GM18502 (cell line): ENCODE measurements around the gene HOXD3.

ENCODE experiments used
- ATAC-seq: cut with Tn5 transposase; IDR thresholded peaks from one replicate; pipeline ENCODE4 v1.9.1; 2021; ENCODE audit warnings: mild to moderate bottlenecking; ENCODE audit not compliant: unreplicated experiment, poor library complexity

HOXD3 gene

DNA sequence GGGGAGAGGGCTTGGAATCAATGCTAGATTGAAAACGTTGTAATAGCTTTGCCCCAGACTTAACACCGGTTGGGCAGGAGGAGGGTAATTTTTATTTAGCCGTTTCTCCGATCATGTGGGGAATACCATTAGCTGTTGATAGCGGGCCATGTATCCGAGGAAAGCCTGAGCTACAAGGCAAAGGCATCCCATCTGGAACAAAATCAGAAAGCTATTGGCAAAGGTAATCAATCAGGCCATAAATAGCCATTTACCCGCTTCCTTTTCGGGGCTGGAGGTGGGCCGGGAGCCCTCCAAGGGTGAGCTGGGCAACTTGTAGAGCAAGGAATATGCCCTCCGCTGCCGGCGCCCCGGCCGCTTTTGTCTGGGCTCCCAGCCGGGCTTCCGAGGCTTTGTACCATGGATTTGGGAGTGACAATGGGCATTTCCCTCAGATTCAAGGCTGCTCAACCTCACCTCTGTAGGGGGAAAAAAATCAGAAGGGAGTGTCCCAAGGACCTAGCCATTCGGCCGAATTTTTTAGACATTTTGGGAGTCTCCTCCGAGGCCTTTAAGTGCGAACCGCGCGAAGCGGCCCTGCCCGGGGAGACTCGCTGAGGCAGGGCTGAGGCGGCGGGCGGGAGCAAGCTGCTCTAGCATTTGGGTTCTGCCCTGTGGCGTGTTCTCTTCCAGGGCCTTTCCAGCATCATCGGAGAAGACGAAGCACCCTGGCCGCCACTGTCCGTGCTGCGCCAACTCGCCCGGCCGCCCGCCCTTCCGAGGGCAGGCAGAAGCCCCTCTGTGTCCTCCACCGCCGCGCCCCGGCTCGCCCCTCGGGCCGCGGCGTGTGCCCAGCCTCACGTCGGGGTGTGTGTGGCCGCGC is 35.7 kb upstream of the HOXD3 start:
- no peak for ATAC-seq

DNA sequence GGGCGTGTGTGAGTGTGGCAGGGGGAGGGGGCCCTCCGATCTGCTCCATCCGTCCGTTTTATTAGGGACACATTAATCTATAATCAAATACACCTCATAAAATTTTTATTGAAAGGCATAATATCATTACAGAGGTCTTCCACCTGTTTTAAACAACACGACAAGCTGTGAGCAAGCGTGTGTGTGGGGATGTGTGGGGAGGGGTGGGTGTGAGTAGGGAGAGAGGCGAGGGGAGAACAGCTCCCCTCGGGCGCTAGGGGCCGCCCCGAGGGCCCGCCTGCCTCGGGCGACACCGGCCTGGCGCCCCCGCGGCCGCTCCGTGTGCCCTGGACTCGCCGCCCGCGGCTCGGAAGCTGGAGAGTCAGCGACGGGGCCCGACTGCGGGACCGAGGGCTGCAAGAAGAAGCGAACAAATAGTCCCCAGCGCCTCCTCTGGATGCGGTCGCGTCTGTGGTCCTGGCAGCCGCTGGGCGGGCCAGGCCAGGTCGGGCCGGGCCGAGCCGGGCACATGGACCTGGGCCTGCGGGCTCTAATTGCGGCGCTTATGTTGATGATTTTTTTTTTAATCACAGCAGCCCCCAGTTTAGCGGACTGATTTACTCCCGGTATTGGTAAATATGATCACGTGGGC is 34.9 kb upstream of the HOXD3 start:
- ATAC-seq, result no peak

DNA sequence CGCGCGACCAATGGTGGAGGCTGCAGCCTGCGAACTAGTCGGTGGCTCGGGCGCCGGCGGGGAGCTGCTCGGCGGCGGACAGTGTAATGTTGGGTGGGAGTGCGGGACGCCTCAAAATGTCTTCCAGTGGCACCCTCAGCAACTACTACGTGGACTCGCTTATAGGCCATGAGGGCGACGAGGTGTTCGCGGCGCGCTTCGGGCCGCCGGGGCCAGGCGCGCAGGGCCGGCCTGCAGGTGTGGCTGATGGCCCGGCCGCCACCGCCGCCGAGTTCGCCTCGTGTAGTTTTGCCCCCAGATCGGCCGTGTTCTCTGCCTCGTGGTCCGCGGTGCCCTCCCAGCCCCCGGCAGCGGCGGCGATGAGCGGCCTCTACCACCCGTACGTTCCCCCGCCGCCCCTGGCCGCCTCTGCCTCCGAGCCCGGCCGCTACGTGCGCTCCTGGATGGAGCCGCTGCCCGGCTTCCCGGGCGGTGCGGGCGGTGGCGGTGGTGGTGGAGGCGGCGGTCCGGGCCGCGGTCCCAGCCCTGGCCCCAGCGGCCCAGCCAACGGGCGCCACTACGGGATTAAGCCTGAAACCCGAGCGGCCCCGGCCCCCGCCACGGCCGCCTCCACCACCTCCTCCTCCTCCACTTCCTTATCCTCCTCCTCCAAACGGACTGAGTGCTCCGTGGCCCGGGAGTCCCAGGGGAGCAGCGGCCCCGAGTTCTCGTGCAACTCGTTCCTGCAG is 34.3 kb upstream of the HOXD3 start, which contains the start of gene HOXD9:
TSS of gene HOXD9 (plus strand) at position 37 of the 728 bp plus-strand sequence. CDS start at position 87, 50 bp downstream.
- ATAC-seq, result no peak

DNA sequence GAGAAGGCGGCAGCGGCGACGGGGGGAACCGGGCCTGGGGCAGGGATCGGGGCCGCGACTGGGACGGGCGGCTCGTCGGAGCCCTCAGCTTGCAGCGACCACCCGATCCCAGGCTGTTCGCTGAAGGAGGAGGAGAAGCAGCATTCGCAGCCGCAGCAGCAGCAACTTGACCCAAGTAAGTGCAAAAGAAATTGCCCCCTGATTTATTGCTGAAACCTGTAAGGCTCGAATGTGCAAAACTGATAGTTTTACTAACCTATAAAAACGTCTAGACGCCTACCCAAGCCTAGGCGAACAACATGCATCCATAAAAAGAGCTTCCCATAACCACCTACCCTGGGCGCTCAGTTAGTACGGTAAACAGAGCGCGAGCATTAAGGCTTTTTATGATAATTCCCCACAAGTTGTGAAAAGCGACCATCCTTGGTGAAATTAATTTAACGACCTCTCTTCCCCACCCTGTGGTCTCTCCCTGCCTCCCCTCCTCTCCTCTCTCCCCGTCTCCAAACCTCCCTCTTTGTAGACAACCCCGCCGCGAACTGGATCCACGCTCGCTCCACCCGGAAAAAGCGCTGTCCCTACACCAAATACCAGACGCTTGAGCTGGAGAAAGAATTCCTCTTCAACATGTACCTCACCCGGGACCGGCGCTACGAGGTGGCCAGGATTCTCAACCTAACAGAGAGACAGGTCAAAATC is 33.5 kb upstream of the HOXD3 start:
- no peak for ATAC-seq

GRCh38 chr2:176124110-176124946 is 32.8 kb upstream of the HOXD3 start:
- no peak for ATAC-seq

DNA sequence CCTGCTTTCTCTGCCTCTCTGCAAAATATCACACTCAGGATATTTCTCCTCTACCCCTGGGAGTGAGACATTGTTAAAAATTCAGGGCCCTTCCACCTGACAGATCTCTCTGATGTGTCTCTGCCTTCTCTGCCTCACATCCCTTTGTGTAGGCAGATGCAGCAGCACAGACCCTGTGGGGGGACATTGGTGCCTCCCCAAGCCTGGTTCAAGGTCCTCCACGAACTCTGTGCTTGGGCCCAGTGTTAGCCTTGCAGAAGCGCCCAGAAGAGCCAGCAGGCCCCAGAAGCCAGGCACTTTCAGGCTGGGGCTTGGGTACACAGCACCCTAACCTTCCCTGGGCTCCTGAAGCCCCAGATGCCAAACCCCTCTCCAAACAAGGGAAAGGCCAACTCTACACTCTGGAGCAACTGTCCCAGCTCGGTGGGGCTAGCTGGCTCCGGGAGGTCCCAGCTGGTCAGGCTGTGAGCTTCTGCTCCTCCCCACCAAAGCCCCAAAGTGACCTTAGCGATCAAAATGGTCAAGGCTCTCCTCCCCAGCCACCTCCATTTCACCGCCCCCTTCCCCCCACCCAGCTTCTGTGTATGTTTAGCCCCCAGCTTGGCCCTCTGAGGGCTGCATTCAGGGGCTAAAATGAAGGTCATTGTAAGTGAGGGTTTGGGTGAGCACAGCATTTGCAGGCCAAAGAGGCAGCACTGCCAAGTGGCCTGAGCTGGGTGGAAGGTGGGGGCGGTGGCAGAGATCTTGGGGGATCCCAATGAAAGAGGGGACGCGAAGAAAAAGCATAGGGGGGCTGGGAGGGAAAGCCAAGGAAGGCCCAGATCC is 31.9 kb upstream of the HOXD3 start:
- no peak for ATAC-seq

GRCh38 chr2:176125772-176126054 is 31.4 kb upstream of the HOXD3 start:
- no peak for ATAC-seq

DNA sequence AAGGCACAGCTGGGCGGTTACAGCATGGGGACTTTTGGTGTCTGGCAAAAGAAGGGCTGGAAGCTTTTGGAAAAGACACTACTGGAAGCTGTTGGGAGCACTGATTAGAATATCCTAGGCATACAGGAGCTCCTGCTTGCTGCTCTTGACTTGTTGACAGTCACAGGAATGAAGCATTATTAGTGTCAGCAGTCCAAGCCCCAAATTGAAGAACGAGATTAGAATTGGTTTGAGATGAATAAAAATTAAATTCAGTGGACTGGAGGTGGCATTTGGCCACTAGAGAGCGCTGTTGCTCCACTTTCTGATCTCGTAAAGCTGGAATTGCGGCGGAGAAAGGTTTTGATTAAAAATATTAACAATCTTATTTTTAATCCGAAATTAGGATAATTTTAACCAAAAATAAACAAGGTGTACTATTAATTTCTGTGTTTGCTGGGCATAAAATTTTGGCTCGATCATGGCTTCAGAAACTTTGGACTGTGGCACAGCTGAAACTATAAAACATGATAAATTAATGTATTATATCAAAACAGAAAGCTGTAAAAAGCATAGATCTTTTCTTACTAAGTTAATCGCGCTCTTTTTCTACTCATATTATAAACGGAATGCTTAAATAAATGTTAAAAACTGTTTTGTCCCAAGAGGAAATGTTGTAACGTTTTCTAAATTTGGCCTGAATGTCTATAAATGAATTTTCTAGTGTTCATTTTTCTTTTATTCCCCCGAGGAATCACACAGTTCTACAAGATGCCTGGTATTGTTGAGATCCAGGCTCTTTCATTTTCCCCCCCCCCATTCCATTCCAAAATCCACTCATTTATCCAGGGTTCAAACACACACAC is 30.0 kb upstream of the HOXD3 start:
- no peak for ATAC-seq

DNA sequence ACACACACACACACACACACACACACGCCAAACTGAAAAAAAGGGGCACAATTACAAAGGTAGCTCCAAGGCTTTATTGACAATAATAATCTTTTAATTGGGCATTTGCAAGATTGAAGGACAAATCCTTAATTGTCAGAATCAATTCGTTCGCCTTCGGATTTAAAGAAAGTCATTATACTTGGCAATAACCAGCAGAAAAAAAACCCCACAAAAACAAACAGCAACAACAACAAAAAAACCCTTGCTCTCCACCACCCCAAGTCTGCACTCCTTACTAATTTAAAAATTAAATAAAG is 29.4 kb upstream of the HOXD3 start:
- ATAC-seq, result no peak

DNA sequence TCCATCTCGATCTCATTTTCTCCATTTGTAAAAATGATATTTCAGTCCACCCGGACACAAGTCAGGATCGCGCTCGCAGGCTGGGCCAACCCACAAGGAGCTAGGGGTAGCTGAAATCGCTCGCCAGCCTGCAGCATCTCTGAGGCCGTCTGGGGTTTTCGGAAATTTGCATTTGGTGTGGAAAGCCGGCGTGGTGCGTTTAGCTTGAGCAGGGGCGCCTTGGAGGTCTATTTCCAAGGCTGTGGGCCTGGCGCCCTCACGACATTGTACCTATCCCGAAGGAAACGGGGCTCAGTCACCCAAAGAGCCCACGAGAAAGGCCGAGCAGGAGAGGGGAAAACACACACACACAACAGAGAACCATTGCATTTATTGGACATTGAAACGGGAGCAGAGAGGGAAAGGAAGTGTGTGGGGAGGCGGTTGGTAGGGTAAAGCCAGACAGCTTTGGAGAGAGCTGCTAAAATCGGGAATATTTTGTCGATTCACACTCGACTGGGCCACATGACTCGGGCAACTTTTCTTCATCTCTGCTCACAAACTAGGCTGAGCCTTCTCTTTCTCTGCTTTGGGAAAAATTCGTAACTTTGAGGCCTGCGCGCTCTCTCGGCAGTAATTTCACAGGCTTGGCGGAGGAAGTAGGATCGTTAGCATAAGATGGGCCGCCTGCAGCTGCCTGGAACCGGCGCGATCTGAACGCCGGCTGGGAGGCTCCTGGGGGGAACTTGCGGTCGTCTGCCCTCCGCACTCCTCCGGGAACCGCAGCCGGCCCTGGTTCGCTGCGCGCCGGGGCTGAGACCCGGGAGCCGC is 28.7 kb upstream of the HOXD3 start:
- ATAC-seq, result no peak

GRCh38 chr2:176128982-176129796 is 27.9 kb upstream of the HOXD3 start, which contains the start of gene HOXD8:
HOXD8 (plus strand) TSS chr2:176129705; CDS start chr2:176130367, 662 bp downstream.
- ATAC-seq, result no peak

- ATAC-seq, result no peak
Measured at GRCh38 chr2:176129813-176130146, 27.3 kb upstream of the HOXD3 start.

DNA sequence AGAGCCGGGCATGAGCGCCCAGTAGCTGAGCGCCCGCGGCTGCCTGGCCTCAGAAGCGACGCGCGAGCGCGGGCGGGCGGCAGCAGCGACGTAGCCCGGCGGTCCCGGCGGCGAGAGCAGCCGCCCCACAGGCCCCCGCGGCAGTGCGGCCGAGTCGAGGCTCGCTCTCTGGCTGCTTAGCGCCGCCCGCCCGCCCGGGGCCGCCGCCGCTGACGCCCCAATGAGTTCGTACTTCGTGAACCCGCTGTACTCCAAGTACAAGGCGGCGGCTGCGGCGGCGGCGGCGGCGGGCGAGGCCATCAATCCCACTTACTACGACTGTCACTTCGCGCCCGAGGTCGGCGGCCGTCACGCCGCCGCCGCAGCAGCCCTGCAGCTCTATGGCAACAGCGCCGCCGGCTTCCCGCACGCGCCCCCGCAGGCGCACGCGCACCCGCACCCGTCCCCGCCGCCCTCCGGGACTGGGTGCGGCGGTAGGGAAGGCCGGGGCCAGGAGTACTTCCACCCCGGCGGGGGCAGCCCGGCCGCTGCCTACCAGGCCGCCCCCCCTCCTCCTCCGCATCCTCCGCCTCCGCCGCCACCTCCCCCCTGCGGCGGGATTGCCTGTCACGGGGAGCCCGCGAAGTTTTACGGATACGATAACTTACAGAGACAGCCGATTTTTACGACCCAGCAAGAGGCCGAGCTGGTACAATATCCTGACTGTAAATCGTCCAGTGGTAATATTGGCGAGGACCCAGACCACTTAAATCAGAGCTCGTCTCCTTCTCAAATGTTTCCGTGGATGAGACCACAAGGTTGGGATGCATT is 26.8 kb upstream of the HOXD3 start:
- ATAC-seq, result no peak

DNA sequence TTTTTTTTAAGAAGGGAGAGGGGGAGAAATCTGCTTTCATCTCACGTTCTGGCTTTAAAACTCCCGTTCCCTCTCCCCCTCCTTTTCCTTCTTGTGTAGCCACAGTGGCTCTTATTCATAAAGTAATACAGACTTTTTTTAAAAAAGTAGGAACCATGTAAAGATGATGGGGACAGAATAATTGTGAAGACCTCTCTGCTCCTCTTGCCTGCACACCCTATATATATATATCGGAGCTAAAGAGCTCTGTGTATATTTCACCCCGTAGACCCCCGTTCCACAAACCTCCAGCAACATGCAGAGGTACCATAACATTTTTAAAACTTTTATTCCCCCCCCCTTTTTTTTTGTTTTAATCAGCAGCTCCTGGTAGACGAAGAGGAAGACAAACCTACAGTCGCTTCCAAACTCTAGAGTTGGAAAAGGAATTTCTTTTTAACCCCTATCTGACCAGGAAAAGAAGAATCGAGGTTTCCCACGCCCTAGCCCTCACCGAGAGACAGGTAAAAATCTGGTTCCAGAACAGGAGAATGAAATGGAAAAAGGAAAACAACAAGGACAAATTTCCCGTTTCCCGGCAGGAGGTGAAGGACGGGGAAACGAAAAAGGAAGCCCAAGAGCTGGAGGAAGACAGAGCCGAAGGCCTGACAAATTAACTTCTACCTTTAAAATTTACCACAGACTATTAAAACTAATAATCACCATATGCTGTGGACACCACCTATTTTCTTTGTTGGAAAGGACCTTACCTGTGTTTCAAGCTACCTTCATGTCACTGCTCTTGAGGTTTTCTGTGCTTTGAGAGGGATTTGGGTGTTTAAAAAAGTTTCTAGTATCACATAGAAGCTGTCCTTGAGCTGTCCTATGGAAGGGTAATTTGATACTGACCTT is 25.9 kb upstream of the HOXD3 start:
- no peak for ATAC-seq

DNA sequence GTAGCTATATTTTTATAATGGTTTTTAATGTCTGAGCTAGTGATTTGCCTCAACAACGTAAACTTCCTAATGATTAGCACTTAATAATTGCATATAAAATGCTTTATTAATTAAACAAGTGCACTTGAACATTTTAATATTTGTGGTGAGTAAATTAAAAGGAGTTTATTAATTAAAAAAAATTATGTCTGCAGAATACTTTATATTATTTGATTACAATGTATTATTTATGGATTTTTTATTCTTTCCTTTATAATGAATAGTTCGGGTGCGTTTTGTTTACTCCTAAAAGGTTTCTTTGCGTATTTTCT is 25.3 kb upstream of the HOXD3 start:
- ATAC-seq, result no peak
